Suprapubic skin (tissue), 4 donors: ENCODE results near the gene RASAL1. TPM values are rescaled to one million over a fixed set of nuclear protein-coding genes. Genes with fewer than 3 reads are reported as not detected.

Source experiments
- DNase-seq, 2 donors: peaks; one replicate each; pipeline ENCODE4 v3.0.0-alpha.2; 2019; ENCODE audit warnings: low spot score in 2 of 2
- H3K27ac ChIP-seq: fragments of 200-600 bp; sonication (generic); one replicate; pipeline ENCODE4 v1.5.1; 2019
- H3K27me3 ChIP-seq: fragments of 200-600 bp; sonication (generic); one replicate; pipeline ENCODE4 v1.5.1; 2019
- H3K36me3 ChIP-seq: fragments of 200-600 bp; sonication (generic); one replicate; pipeline ENCODE4 v1.5.1; 2019
- H3K4me1 ChIP-seq: fragments of 200-600 bp; sonication (generic); one replicate; pipeline ENCODE4 v1.5.1; 2019
- H3K4me3 ChIP-seq: fragments of 200-600 bp; sonication (generic); one replicate; pipeline ENCODE4 v1.5.1; 2019; ENCODE audit warnings: mild to moderate bottlenecking
- H3K9me3 ChIP-seq: fragments of 200-600 bp; sonication (generic); one replicate; pipeline ENCODE4 v1.5.1; 2019
- CTCF ChIP-seq, 2 donors: fragments of 200-600 bp in 1 of 2; fragments of 450-650 bp in 1 of 2; sonication (generic) in 1 of 2; IDR thresholded peaks; one replicate each; pipeline ENCODE4 v1.5.1; 2016 to 2019; ENCODE audit warnings: antibody characterized with exemption in 2 of 2, mild to moderate bottlenecking in 1 of 2, moderate library complexity in 1 of 2
- EP300 ChIP-seq: sonication (generic); formaldehyde crosslinking; IDR thresholded peaks from one replicate; pipeline ENCODE4 v1.6.1; 2017; ENCODE audit warnings: antibody characterized with exemption
- POLR2A ChIP-seq, 2 donors: fragments of 450-650 bp; IDR thresholded peaks; one replicate each; pipeline ENCODE4 v1.6.1; 2017; ENCODE audit warnings: antibody characterized with exemption in 2 of 2, mild to moderate bottlenecking in 2 of 2, moderate library complexity in 2 of 2
- POLR2AphosphoS5 ChIP-seq, 3 donors: sonication (generic); formaldehyde crosslinking; IDR thresholded peaks; one replicate each; pipeline ENCODE4 v1.6.1; 2017; ENCODE audit warnings: antibody characterized with exemption in 3 of 3
- WGBS: methylation state at CpG from one replicate; pipeline ENCODE4 v1.1.5; 2018; 5-methylcytosine and 5-hydroxymethylcytosine counted together
- total RNA-seq, 4 donors: library from RNA; depleted of rRNA; stranded (reverse); fragments of >200 nt; gene quantifications; one replicate each; pipeline ENCODE4 v1.1.0, GENCODE V29; 2016

RASAL1 gene
- total RNA-seq, 4 donors from 2014 or later, result 19.8 to 39.0 (median 32.5) TPM

GRCh38 chr12:113104953-113105510 lies 30.5 kb downstream of the RASAL1 start:
- Histone ChIP-seq H3K4me1 (no peaks in the 10 kb centered on the region), H3K27me3 (peaks cover 14% of the 10 kb centered on the region), H3K4me3 (no peak overlapping the region), H3K27ac (no peak overlapping the region), H3K9me3 (no peaks in the 10 kb centered on the region), H3K36me3 (no peaks in the 10 kb centered on the region)
- TF ChIP-seq CTCF (IDR thresholded peaks at IDR 0.05), result no peak
- no peak for TF ChIP-seq EP300
- no peak for TF ChIP-seq POLR2A (IDR thresholded peaks at IDR 0.05)
- TF ChIP-seq POLR2AphosphoS5 (IDR thresholded peaks at IDR 0.05), result no peak
- WGBS, result 88% methylated on average over 12 of the region's 13 CpGs
- DNase-seq, result no peak

- 13% methylated on average over 26 of the region's 43 CpGs for WGBS
- H3K9me3 ChIP-seq, result no peaks in the 10 kb centered on the region
- no peak overlapping the region for H3K4me3 ChIP-seq
- peaks cover 14% of the 10 kb centered on the region for H3K27me3 ChIP-seq
- no peak for TF ChIP-seq POLR2A (IDR thresholded peaks at IDR 0.05)
- TF ChIP-seq CTCF (IDR thresholded peaks at IDR 0.05), result no peak
- TF ChIP-seq EP300, result no peak
- TF ChIP-seq POLR2AphosphoS5 (IDR thresholded peaks at IDR 0.05), result no peak
- peaks cover 2% of the 10 kb centered on the region for H3K4me1 ChIP-seq
- no peak for DNase-seq
- H3K36me3 ChIP-seq, result no peaks in the 10 kb centered on the region
- H3K27ac ChIP-seq, result no peak overlapping the region
These were observed 31.7 kb downstream of the RASAL1 start for GRCh38 chr12:113103756-113104450.

- no peaks in the 10 kb centered on the region for H3K9me3 ChIP-seq
- H3K27me3 ChIP-seq, result peaks cover 14% of the 10 kb centered on the region
- no peaks in the 10 kb centered on the region for H3K36me3 ChIP-seq
- peaks cover 13% of the 10 kb centered on the region for H3K4me1 ChIP-seq
- no peak overlapping the region for H3K27ac ChIP-seq
- no peak overlapping the region for H3K4me3 ChIP-seq
- TF ChIP-seq POLR2A (IDR thresholded peaks at IDR 0.05) (no peak), CTCF (IDR thresholded peaks at IDR 0.05) (no peak), EP300 (no peak), POLR2AphosphoS5 (IDR thresholded peaks at IDR 0.05) (no peak)
- 86% methylated on average over 5 of the region's 5 CpGs for WGBS
- DNase-seq, result no peak
These were observed 32.8 kb downstream of the RASAL1 start for GRCh38 chr12:113102811-113103210.

GRCh38 chr12:113101751-113102150 lies 33.8 kb downstream of the RASAL1 start:
- 76% methylated on average over 10 of the region's 10 CpGs for WGBS
- no peak for DNase-seq
- Histone ChIP-seq H3K36me3 (no peaks in the 10 kb centered on the region), H3K4me3 (no peak overlapping the region), H3K27ac (no peak overlapping the region), H3K4me1 (peaks cover 14% of the 10 kb centered on the region), H3K27me3 (peaks cover 14% of the 10 kb centered on the region), H3K9me3 (no peaks in the 10 kb centered on the region)
- no peak for TF ChIP-seq POLR2AphosphoS5 (IDR thresholded peaks at IDR 0.05)
- no peak for TF ChIP-seq EP300
- no peak for TF ChIP-seq CTCF (IDR thresholded peaks at IDR 0.05)
- no peak for TF ChIP-seq POLR2A (IDR thresholded peaks at IDR 0.05)

- Histone ChIP-seq H3K9me3 (no peaks in the 10 kb centered on the region), H3K4me3 (no peak overlapping the region), H3K27me3 (peaks cover 14% of the 10 kb centered on the region), H3K36me3 (no peaks in the 10 kb centered on the region), H3K27ac (no peak overlapping the region), H3K4me1 (peaks cover 14% of the 10 kb centered on the region)
- DNase-seq, result no peak
- no peak for TF ChIP-seq EP300
- TF ChIP-seq CTCF (IDR thresholded peaks at IDR 0.05), result no peak
- no peak for TF ChIP-seq POLR2A (IDR thresholded peaks at IDR 0.05)
- no peak for TF ChIP-seq POLR2AphosphoS5 (IDR thresholded peaks at IDR 0.05)
- 55% methylated on average over 4 of the region's 12 CpGs for WGBS
These were observed 35.8 kb downstream of the RASAL1 start for GRCh38 chr12:113099764-113100163.
